HG02938 (cell line): ENCODE data around the gene GSTO2.

Source experiments
- ATAC-seq: cut with Tn5 transposase; IDR thresholded peaks from one replicate; pipeline ENCODE4 v1.9.1; 2021; ENCODE audit warnings: mild to moderate bottlenecking, moderate library complexity; ENCODE audit not compliant: unreplicated experiment

The GSTO2 gene

DNA sequence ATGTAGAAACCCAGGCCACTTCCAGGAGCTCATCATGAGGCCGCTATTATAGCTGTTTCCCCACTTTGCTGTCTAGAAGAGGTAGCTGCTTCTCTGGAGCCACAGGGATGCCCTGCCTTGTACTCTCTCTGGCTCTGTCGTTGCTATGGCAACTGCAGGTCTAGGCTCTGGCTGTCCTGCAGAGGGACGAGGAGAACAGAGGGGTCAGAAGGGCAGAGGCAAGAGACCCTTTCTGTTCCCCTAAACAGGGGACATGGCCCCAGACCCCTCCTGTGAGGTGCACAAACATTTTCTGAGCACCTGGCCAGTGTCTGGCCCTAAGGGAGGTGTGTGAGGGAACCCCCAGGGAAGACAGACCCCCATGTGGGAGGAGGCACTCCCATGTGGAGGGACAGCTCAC is 37.9 kb downstream of the GSTO2 start:
- ATAC-seq, result no peak

DNA sequence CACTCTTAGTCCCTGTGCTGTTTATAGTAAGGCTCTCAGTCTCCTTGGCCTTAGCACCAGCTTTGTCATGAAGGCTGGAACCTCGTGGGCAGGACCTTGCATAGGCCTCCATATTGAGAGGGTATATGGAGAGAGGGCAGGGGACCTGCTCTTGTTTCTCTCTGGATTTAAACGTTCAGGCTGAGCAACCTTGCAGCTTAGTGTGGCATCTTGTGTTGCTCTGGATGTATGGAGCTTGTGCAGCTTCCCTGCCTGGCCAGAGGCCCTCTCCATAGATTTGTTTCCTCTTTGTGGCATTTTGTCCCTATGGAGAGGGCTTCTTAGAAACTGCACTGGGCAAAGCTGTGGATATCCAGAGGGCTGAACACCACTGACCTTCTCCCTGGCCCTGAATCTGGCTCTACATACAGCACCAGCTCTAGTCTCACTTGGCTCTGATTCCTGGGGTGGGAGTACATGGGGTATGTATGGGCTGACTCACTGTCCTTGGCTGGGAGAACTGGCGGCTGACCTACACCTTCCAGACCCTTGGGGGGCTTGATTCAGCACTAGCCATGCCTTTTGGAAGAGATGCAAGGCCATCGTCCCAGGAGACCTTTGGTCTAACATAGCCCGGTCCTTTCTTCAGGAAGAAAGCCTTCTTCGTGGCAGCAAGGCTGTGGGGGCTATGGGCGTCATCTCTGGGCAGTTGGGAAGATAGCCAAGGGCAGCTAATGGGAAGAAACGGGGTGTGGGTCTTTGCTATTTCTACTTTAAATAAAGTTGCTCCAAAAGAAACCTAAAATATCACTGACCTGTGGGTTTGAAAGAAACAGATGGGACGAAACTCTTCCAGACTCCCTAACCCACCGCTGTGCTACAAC is 38.8 kb downstream of the GSTO2 start:
- no peak for ATAC-seq

DNA sequence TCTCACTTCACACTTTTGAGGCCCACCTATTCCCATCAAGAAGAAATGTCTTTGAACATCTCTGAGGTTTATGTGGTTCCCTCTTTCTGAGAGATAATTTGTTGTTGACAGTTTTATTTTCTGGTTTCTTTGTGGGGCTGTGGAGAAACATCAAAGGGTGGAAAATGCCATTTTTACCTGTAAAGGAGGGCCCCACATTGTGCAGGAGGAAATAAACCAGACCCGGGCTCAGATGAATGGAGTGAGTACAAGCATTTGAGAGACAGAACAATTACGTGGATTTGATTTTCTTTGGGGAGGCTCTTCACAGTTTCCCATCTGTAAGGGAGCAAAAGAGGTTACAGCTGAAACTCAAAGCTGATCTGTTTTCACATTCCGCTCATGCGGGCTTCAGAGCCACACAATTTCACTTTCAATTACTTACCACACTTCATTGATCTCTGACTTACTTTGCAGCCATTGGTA is 39.5 kb downstream of the GSTO2 start:
- peak; percentile 86 for ATAC-seq

DNA sequence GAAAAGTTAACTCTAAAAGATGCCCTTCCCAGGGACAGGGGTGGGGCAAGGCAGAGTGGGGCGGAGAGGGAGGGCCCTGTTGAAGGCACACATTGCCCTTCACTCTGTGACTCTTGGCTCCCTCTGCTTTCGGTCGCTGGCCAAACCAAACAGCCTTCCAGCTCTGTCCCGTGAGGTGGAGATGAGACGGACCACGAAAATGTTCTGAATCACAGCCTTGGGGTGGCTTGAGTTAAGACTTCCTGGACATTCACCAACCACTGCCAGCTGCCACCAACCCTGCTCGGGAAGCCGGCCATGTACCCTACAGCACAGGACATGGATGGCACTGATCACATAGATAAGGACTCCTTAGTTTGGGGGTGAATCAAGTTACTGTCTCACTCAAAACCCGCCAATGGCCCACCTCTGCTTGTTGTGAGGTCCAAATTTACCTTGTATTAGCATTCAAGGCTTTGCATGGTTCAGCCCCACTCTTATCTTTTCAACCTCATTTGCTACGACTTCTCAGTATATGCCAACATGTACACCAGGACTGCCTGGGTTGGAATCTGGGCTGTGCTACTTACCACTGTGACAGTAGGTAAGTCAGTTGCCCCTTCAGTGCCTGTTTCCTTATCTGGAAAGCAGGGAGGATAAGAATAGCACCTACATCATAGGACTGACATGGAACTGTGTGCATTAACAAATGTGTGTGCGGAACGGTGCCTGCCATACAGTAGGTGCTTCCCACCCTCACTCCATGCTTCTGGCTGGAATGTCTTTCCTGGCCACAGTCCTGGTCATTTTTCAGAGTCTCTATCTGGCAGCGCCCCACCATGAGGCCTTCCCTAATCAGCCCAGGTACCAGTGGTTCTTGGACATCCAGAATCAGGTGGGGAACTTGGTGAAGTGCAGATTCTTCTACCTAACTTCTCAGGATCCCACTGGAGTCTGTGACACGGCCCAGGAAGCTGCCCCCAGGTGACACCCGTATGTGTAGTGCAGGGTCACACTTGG is 41.3 kb downstream of the GSTO2 start:
- ATAC-seq, result no peak

DNA sequence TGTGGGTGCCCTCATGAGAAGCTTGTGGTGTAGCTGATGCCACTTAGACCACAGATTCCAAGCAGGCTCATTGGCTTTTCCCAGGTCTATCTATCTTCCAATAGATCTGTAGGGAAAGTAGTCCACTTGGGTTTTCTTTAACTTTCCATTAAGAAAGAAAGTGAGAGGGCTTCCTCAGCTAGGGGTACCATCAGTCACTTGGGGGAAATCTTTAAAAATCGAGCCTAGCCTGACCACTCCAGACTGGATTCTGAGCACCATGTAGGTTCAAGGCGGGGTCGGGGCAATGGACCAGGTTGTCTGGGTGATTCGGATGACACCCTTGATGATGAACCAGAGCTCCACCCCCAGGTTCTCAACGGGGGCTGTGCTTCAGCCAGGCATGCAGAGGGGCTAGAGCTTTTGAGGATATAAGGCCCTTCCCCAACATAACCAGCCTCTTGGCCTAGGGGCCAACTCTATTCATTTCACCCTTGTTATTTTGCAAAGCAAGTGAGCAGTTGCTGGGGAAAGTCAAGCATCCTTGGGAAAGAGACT is 42.3 kb downstream of the GSTO2 start:
- no peak for ATAC-seq

DNA sequence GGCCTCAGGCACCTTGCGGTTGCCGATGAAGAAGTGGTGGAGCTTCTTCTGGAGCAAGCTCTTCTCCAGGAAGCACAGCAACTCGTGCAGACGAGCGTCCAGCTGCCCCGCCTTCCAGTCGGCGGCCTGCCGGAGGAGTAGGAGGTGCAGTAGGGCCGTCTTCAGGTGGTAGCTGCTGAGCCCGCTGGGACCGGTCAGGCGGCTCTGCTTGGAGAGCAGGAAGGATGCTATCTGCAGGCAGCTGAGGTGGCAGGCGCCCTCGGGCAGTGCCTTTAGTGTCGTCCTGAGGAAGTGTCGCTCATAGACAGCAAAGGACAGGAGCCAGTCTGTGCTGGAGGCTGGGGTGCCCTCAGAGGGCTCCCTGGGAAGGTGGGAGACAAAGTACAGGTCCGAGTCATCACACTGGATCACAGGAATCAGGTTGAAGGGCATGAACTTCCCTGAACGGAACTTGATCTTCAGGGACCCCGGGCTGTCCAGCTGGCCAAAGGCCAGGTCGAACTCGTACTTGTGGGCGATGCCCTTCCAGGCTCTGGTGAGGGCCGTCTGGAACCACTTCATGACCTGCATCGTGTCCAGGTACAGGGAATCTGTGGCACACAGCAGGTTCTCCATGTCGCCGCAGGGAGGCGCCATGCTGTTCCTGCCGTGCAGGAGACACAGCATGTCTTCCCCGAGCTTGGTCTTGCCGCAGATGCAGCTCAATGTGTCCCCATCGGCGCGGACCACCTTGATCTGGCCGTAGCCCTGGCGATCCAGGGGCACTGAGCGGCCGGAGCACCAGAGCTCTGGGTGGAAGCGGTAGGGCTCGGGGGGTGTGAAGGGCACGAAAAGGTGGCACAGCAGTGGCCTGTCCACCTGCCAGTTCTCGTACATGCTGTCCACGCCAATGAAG is 45.9 kb downstream of the GSTO2 start:
- ATAC-seq, result no peak

DNA sequence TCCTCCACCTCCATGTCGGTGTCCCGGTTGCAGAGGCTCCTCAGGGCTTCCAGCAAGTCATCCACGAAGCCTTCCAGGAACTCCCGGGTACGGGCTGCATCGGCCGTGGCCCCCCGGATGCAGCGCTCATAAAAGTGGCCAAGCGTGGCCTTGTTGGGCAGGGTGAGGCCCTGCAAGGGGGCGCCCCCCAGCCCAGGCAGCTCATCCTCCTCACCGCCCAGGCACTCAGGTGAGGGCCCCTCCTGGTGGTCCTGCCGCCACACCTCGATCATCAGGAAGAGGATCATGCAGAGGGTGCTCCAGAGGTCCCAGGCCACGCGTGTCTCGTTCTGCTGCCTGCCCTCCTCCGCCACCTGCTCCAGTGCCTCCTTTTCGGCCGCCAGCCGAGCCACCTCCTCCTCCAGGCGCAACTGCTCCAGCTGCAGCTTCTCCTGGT is 46.5 kb downstream of the GSTO2 start:
- no peak for ATAC-seq

DNA sequence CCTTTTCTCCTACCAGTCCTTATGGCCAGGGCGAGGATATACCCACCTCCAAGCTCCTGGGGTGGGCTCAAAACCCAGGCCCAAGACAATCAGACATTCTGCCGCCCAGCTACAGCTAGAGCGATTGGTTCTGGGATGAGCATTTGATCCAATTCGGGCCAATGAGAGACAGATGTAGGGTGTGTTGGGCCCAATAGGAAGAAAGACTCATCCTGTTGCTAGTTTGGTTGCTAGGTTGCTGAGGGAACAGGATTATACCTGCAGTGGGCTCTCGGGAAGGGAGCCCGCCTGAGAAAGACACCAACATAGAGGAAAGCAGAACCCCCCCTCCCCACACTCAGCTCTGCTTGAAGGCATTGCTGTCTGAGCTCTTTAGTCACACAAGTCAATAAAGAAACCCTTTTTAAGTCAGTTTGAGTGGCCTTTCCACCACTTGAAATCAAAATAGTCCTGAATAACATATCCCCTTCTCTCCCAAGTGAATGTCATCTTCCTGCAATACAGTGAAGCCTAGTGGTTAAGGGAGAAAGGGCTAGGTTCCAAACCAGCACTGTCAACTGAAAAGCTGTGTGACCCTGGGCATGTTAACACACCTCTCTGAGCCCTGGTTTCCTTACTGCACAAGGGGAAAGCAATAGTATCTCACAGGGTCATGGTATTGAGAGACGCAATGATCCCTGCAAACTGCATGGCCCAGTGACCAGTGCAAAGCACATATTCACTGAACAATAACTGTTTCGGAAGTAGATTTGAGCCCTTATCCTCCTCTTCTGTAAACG is 47.5 kb downstream of the GSTO2 start:
- ATAC-seq, result no peak

DNA sequence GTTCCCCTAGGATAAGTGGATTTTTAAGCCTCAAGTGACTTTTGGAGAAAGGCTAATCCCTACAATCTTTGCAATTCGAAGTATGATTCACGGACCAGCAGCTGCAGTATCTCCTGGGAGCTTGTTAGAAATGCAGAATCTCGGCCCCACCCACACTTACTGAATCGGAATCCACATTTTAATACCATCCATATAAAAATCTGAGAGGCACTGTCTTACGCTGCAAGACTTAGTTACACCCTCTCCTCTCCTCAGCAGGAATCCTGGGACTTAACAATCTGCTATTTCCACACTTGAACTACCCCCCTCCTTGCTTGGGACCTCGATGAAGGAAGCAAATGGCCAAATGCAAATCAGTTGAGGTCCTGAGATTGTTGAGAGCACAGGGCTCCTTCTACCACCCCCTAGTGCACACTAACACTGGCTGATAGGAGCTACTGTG is 48.3 kb downstream of the GSTO2 start:
- no peak for ATAC-seq

DNA sequence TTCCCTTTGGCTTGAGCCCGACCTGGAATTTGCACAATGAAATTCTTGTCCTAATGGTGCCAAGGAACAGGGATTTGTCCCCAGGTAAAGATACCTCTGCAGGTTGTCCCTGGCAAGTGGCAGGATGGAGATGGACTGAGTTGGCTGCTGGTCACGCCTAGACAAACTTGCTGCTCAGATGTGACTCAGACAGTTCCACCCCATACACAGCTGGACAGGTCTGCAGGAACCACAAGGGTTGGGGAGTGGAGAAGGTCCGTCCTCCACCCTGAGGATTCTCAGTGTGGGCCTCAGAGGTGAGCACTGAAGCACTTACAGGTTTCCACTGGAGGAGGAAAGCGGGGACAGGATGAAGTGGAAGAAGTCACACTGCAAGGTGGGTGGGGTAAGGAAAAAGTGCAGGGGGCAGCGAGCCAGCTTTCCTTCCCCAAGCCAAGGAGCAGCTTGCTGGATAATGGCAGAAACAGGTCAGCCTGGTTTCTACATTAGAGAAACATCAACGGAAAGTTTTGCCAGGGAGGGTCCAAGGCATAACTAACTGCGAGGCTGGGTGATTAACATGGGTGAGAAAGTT is 48.8 kb downstream of the GSTO2 start:
- ATAC-seq, result no peak

DNA sequence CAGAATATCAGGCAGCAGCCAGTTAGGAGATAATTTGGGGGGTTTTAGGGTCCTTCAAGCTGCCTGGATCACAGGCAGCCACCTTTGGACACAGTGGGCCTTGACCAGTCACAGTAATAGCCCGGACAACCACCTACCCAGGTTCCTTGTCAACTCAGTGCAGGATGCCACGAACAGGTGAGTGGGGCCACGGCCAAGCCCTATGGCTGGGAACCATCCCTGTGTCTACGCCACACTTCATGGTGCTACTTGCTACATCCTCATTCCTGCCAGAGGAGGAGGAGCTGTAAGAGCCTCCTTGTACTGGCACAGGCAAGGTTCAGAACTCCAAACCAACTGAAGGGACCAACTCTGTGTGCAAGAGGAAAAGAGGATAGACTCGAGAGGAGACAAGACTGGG is 49.3 kb downstream of the GSTO2 start:
- no peak for ATAC-seq

DNA sequence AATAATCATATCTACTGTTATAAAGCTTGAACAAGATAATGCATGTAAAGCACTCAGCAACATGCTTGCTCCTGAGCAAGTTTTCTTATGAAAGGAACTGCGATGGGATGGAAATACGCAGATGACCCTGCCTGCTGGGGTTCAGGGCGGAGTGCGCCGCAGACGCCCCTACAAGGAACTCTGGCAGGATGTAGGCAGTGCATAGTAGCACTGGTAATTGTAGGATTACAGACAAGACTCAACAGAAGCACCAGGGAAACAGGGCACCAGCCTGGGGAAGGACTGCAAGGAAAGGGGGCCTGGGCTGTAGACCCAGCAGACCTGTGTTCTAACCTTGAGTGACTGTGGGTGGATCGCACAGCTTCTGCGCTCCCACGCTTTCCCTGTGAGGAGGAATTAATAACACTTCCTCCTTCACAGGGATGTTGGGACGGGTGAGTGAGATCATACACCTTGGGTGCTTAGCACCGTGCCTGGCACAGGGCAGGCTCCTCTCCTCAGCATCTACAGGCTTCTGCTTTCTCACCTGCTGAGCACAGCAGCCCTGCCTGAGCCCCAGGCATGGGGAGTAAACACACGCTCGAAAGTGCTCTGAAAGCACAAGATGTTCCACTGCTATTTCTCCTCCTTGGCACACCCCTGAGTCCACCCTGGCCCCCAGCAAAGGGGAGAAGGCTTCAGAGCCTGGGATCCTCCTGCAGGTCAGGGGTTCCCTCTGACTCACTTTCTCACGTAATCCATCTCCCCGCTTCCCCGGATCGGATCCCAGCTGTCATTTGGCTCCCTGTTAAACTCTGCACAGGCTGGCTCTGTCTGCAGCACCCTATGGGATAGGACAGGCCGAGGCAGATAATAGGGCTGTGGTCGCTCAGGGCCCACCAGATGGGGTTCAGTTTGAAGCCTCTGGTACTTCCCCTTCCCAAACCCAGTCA is 50.1 kb downstream of the GSTO2 start:
- ATAC-seq, result no peak

DNA sequence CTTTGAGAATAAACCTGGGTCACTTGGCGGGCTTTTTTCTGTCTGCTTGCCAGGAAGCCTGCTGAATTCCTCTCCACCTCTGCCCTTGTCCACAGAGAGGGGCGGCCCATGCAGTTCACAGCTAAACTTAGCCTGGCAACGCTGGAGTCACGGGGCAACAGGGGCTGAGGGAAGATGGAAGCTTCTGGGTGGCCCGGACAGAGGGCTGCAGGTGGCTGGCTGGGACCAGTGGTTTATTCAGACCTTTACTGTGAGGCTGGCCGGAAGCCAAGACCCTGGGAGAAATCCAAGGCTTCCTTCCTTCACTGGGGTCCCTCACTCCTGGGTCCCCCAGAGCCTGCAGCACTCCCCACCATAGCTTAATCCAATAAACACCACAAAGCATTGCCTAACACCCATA is 52.2 kb downstream of the GSTO2 start:
- ATAC-seq, result no peak

DNA sequence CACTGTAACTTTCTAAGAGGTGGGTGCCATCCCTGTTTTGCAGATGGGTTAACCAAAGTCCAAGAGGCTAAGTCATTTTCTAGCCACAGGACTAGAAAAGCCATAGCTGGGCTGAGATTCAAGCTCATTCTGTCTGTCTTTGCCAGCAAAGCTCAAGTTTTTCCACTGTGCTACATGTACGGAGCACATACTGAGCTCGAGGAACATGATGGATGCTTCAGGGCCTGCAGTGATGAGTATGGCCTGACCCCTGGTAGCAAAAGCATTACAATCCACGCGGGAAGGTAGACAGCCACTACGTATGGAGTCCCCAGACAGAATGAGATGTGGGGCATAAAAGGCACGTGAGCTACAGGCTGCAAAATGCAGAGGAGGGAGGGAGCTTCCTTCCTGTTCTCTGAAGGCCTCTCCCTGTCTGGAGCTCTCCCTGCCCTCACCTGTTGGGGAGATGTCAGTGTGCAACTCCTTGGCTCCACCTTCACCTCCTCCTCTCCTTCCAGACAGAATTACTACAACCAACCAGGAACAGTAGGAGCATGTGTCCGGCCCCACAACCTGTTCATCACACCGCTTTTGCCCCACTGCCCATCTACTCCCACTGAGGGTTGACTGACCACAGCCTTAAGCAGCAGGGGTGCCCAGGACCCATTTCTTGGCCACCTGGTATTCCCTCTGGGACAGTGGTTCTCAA is 52.9 kb downstream of the GSTO2 start:
- no peak for ATAC-seq

DNA sequence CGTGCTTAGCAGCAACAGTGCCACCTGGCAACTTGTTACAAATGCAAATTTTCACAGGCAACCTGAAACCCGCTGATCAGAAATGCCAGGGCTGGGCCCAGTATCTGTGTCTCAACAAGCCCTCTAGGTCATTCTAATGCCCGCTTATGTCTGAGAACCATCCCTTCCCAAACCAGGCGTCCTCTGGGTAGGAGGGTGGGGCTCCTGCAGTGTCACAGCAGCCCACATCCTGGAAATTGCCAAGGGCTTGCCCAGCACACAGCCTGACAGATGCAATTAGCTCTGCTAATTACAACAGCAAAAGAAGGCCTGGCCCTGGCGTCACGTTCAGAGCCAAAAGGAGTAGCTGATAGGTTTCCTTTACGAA is 53.4 kb downstream of the GSTO2 start:
- ATAC-seq, result no peak

DNA sequence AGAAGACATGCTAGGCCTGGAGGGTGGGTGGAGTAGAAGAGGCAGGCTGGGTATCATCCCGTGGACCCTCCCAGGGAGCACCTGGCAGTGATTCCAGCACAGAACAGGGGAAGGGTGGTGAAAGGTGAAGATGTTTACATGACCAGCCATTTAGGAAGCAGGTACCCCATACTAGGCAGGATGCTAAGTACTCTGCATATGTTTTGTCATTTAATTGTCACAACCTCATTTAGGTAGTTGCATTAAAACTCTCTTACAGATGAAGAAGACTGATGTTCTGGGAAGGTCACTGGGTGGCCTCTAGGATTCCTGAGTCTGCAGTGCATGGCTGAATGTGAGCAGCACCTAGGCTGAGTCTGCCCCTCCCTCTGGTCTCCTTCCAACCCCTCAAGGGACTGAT is 54.1 kb downstream of the GSTO2 start:
- ATAC-seq, result no peak

DNA sequence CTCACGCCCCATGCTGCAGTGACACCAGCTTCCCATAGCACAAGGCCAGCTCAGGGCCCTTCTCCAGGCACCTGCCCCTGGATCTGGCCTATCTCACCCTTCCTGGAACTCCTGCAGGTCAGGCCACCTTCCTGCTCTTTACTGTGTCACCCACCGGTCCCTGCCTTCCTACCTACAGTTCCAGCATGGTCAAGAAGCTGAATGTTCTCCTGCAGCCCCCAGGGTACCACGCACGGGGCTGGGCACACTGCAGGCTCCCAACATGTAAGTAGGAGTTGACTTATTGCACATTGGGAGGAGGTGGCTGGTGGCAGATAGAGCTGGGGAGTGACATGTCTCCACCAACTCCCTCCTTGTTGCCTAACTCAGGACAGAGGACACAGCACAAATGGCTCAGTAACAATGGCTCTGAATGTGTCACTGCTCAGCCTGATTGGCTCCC is 54.8 kb downstream of the GSTO2 start:
- ATAC-seq, result no peak
